SK-N-SH treated with all-trans-retinoic acid at 6 μM for 48 hours (cell line): ENCODE results near the gene ATF6B.

Experiments
- BACH2 ChIP-seq: fragments of 250-450 bp; sonication (Bioruptor Pico); IDR thresholded peaks from 2 replicates; pipeline ENCODE4 v1.9.0; 2021; ENCODE audit warnings: mild to moderate bottlenecking, borderline replicate concordance
- CREB5 ChIP-seq: fragments of 250-450 bp; sonication (Bioruptor Pico); IDR thresholded peaks from 2 replicates; pipeline ENCODE4 v1.5.1; 2020; ENCODE audit warnings: low read depth, mild to moderate bottlenecking, moderate library complexity
- GLIS3 ChIP-seq: fragments of 250-450 bp; sonication (Bioruptor Pico); IDR thresholded peaks from 2 replicates; pipeline ENCODE4 v1.5.0; 2020; ENCODE audit warnings: mild to moderate bottlenecking, moderate library complexity
- ISL1 ChIP-seq: fragments of 250-450 bp; sonication (Bioruptor Pico); IDR thresholded peaks from 2 replicates; pipeline ENCODE4 v2.1.2; 2022; ENCODE audit warnings: mild to moderate bottlenecking, moderate library complexity
- OSR1 ChIP-seq: fragments of 250-450 bp; sonication (Bioruptor Pico); IDR thresholded peaks from 2 replicates; pipeline ENCODE4 v1.8.0; 2022; ENCODE audit warnings: moderate library complexity, mild to moderate bottlenecking, inconsistent platforms
- PATZ1 ChIP-seq: fragments of 250-450 bp; sonication (Bioruptor Pico); IDR thresholded peaks from 2 replicates; pipeline ENCODE4 v1.8.0; 2020; ENCODE audit warnings: mild to moderate bottlenecking, moderate library complexity, borderline replicate concordance
- RARB ChIP-seq: fragments of 250-450 bp; sonication (Bioruptor Pico); IDR thresholded peaks from 2 replicates; pipeline ENCODE4 v1.8.0; 2021; ENCODE audit warnings: mild to moderate bottlenecking, moderate library complexity
- ZFP30 ChIP-seq: fragments of 450-650 bp; formaldehyde crosslinking; IDR thresholded peaks from 2 replicates; pipeline ENCODE4 v1.5.0; 2022; ENCODE audit warnings: mild to moderate bottlenecking, moderate library complexity
- ZNF565 ChIP-seq: fragments of 450-650 bp; formaldehyde crosslinking; conservative IDR thresholded peaks from 2 replicates; pipeline ENCODE4 v1.5.0; 2020; ENCODE audit warnings: low read depth, mild to moderate bottlenecking, moderate library complexity
- ZNF70 ChIP-seq: fragments of 450-650 bp; formaldehyde crosslinking; IDR thresholded peaks from 2 replicates; pipeline ENCODE4 v1.5.0; 2020; ENCODE audit warnings: mild to moderate bottlenecking, moderate library complexity

DNA sequence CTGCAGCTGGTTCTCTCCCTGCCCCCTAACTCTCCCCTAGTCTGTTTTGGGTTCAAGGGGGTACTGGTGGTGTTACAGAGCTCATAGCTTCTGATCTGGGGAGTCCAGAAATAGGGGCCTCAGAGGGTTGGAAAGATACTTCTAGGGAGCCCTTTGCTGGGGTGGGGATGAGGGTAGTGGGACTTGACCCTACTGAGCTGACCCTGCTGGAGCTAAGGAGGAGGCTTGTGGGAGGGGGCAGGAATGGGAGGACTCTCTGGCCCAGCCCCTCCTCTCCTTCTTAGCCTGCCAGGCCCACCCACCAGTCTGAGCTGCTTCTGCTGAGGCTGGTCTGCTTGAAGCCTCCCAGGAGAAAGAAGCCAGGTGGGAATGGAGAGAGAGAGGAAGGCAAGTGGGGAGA, 36.2 kb upstream of the ATF6B start, which contains the start of gene EGFL8:
- TF ChIP-seq ZFP30, result no peak
- TF ChIP-seq GLIS3 (CRISPR knock-in tag), result no peak
- TF ChIP-seq PATZ1 (CRISPR knock-in tag), result no peak
- no peak for TF ChIP-seq RARB
- TF ChIP-seq ZNF565 (CRISPR knock-in tag), result no peak
- no peak for TF ChIP-seq ZNF70 (CRISPR knock-in tag)
- no peak for TF ChIP-seq BACH2 (CRISPR knock-in tag)
- no peak for TF ChIP-seq OSR1 (CRISPR knock-in tag)
- TF ChIP-seq CREB5 (CRISPR knock-in tag), result no peak
- no peak for TF ChIP-seq ISL1 (CRISPR knock-in tag)
